ENCODE results near the gene MRPL24.

The MRPL24 gene

GRCh38 chr1:156689953-156690674 lies 50.8 kb downstream of the MRPL24 start:
- no peak for DNase-seq

GRCh38 chr1:156689035-156689952 lies 51.6 kb downstream of the MRPL24 start:
- DNase-seq: peak; percentile 77 to 79

Data from stimulated activated CD4-positive, alpha-beta T cell treated with anti-CD3 and anti-CD28 coated beads, Interleukin-2, amount 100 ng/mL, for 24 hours (primary cell).